ENCODE data around the gene PLCXD1.

PLCXD1 gene

DNA sequence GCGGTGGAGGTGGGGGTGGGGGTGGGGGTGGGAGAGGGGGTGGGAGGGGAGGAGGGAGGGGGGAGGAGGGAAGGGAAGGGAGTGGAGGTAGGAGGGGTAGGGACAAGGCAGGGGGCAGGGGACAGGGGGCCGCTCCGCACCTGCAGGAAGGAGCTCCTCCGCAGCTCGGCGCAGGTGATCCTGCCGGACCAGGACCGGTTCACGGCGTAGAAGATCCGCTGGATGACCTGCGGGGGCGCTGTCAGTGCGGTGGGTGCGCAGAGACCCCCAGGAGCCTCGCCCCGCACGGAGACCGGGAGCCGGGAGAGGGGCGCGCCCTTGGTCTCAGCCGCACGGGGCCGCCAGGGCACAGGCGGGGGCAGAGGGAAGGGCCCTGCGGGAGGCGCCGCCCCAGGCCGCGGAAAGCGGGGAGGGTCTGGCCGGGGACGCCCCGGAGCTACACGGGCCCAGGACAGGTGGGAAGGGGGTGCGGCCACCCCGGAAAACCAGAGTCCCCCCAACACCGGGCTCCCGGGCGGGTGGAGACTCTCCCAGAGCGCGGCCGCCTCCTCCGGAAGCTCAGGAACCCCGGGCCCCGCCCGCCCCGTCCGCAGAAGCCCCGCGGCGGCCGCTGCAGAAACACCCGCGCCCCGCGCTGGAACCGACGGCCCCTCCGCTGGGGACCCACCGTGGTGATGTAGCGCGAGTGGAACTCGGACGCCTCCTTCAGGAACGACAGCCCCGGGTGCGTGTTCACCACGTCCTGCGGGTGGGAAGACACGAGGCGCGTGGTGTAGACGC is 65.0 kb downstream of the PLCXD1 start:
- TF ChIP-seq, protein P1, sequence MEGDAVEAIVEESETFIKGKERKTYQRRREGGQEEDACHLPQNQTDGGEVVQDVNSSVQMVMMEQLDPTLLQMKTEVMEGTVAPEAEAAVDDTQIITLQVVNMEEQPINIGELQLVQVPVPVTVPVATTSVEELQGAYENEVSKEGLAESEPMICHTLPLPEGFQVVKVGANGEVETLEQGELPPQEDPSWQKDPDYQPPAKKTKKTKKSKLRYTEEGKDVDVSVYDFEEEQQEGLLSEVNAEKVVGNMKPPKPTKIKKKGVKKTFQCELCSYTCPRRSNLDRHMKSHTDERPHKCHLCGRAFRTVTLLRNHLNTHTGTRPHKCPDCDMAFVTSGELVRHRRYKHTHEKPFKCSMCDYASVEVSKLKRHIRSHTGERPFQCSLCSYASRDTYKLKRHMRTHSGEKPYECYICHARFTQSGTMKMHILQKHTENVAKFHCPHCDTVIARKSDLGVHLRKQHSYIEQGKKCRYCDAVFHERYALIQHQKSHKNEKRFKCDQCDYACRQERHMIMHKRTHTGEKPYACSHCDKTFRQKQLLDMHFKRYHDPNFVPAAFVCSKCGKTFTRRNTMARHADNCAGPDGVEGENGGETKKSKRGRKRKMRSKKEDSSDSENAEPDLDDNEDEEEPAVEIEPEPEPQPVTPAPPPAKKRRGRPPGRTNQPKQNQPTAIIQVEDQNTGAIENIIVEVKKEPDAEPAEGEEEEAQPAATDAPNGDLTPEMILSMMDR (conservative IDR thresholded peaks at IDR 0.05; ENCODE audit: low read depth, low read length) = no peak
- no peak overlapping the region for H3K4me3 ChIP-seq (ENCODE audit: low read length)
- DNase-seq (ENCODE audit: low read depth) = no peak

DNA sequence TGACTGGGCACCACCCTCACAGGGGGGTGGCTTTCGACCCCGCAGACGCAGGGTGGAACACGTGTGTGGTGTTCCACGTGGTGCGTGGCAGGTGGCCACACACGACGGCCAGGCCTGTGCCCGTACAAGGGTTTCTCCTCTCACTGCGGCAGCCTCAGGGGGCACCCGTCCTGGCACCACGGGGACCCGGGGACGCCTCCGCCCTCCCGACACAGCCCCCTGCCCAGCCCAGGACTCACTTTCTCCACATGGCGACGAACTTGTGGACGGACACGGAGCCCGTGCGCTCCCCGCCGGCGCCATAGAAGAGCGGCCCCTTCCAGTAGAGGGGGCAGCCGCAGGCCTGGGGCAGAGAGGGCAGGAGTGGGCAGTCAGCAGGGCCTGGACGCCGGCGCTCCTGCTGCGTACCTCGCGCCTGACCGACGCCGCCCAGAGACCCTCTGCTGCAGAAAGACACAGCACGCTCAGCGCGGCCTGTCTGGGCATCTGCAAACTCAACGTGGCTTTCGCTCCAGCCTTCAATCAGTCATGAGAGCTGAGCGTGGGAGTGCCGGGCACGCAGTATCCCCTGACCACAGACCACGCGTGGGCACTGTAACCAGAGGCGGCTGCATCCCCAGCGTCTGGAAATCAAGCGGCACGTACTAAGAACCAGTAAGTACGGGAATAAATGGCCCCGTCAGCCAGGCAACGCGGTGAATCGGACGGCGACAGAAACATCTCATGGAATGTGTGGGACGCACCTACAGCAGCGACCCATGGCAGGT is 66.4 kb downstream of the PLCXD1 start:
- TF ChIP-seq, protein P1 (conservative IDR thresholded peaks at IDR 0.05; ENCODE audit: low read depth, low read length) = no peak
- DNase-seq (ENCODE audit: low read depth) = no peak
- H3K4me3 ChIP-seq (ENCODE audit: low read length) = no peak overlapping the region

DNA sequence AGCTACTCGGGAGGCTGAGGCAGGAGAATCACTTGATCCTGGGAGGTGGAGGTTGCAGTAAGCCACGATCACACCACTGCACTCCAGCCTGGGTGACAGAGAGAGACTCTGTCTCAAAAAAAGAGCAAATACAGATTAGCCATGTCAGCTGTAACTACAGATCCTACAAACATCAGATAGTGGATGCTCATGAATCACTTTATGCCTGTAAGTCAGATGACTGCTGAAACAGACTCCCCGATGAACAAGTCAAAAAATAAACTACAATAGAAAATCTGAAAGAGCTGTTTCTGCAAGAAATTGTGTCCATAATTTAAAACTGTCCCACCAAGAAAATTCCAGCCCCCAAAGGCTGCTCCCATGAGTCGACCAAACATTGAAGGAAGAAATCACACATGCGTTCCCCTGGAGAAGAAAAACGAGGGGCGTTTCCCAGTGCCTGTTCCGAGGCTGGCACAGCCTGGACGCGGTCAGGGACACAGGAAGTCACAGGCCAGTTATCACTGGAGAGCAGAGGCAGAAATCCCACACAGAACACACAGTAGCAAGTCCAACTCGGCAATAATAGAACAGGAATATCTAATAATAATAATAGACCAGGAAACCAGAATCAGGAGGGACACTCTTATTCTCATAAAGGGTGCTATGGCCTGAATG is 67.4 kb downstream of the PLCXD1 start:
- DNase-seq (ENCODE audit: low read depth) = no peak
- H3K4me3 ChIP-seq (ENCODE audit: low read length) = no peak overlapping the region
- TF ChIP-seq, protein P1 (conservative IDR thresholded peaks at IDR 0.05; ENCODE audit: low read depth, low read length) = no peak

DNA sequence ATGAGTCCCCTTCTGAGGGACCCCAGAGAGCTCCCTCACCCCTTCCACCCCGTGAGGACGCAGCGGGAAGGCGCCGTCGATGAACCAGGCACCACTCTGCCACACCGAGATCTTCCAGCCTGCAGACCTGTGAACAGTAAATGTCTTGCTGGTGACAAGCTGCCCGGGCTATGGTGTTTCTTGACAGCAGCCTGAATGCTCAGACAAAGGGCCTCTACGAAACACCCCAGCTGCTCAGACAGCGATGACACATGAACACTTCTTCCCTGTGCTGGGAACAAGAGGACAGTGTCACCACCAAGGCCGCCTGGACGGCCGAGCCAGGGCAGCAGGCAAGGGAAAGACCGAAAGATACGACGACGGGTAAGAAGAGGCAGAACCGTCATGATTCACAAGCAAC is 68.0 kb downstream of the PLCXD1 start:
- TF ChIP-seq, protein P1 (conservative IDR thresholded peaks at IDR 0.05; ENCODE audit: low read depth, low read length) = no peak
- H3K4me3 ChIP-seq (ENCODE audit: low read length) = no peak overlapping the region
- DNase-seq (ENCODE audit: low read depth) = no peak

DNA sequence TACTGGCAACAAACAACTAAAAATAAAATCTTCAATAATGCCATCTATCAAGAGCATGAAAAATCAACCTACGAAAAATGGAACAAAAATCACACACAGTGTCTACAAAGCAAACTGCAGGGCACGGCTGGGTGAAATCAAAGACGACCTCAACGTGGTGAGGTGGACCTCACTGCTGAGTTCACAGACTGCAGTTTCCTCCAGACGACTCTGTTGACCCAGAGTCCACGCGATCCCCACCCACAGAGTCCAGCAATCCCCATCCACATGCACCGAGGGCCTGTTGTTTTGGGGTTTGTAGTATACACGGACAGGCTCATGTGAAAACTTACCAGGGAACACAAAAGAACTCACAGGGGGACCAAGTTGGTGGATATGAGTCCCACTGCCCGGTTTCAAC is 68.5 kb downstream of the PLCXD1 start:
- H3K4me3 ChIP-seq (ENCODE audit: low read length) = no peak overlapping the region
- TF ChIP-seq, protein P1 (conservative IDR thresholded peaks at IDR 0.05; ENCODE audit: low read depth, low read length) = no peak
- no peak for DNase-seq (ENCODE audit: low read depth)

DNA sequence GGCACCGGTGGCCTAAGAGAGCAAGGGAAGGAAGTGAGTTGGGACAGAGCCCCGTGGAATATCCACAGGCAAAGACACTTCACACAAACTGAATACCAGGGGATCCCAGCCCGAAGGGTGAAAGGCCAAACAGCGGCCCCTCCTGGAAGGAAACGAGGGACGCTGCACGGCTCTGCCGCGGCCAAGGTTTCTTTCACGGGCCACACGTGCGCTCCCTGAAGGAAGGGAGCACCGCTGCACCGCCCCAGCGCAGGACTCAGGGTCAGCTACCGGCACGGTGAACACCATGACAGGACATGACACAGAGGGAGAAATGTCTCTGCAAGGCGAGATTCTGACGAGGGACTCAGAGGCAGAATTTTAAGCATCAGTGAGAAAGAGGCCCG is 69.0 kb downstream of the PLCXD1 start:
- DNase-seq (ENCODE audit: low read depth) = no peak
- no peak overlapping the region for H3K4me3 ChIP-seq (ENCODE audit: low read length)
- TF ChIP-seq, protein P1 (conservative IDR thresholded peaks at IDR 0.05; ENCODE audit: low read depth, low read length) = no peak

All from retinal pigment epithelial cell (primary cell).